IMR-90 (cell line): ENCODE results near the gene PRR12. TPM values are rescaled to one million over a fixed set of nuclear protein-coding genes. Genes with fewer than 3 reads are reported as not detected.

Source experiments
- ATAC-seq: fragments of 200-7000 bp; cut with Tn5 transposase; 2 replicates; pipeline ENCODE4 v1.9.1; 2020; ENCODE audit warnings: low read depth, mild to moderate bottlenecking, moderate library complexity
- BruUV-seq: library from RNA; stranded (reverse); fragments of 400-500 nt; replicated peaks from 2 replicates; lab custom pipeline; 2021; lab: Mats Ljungman, UMichigan
- CTCF ChIA-PET: fragments of 300-600 bp; formaldehyde crosslinking; extraction: SDS; loops from one replicate; lab custom pipeline; 2021; ENCODE audit warnings: antibody characterized with exemption; lab: Yijun Ruan, JAX
- POLR2A ChIA-PET: fragments of 300-600 bp; sonication (Branson Sonifier 250); formaldehyde crosslinking; loops from one replicate; lab custom pipeline; 2022; ENCODE audit warnings: antibody characterized with exemption; ENCODE audit not compliant: unreplicated experiment; lab: Charles Lee
- DNase-seq: peaks from one replicate; pipeline ENCODE4 v3.0.0; 2013
- H2AFZ ChIP-seq: replicated peaks from 2 replicates; pipeline ENCODE3; 2013; ENCODE audit warnings: low read length, mild to moderate bottlenecking; ENCODE audit not compliant: poor library complexity
- H2AK5ac ChIP-seq: 2 replicates; pipeline ENCODE4 v1.6.1; 2013; ENCODE audit warnings: low read depth, low read length, inconsistent platforms
- H2AK9ac ChIP-seq: replicated peaks from 2 replicates; pipeline ENCODE3; 2013; ENCODE audit warnings: mild to moderate bottlenecking, low read depth, low read length, moderate library complexity; ENCODE audit not compliant: poor library complexity
- H2BK120ac ChIP-seq: 2 replicates; pipeline ENCODE4 v1.6.1; 2013; ENCODE audit warnings: low read depth, low read length, inconsistent platforms
- H2BK15ac ChIP-seq: 3 replicates; pipeline ENCODE4 v1.6.1; 2013; ENCODE audit warnings: low read depth, low read length, inconsistent platforms
- H2BK20ac ChIP-seq: 2 replicates; pipeline ENCODE4 v1.6.1; 2013; ENCODE audit warnings: low read depth, mild to moderate bottlenecking, inconsistent platforms, low read length, moderate library complexity
- H2BK5ac ChIP-seq: 2 replicates; pipeline ENCODE4 v1.6.1; 2013; ENCODE audit warnings: mild to moderate bottlenecking, low read depth, low read length, inconsistent platforms; ENCODE audit not compliant: poor library complexity, severe bottlenecking
- H3K14ac ChIP-seq: replicated peaks from 2 replicates; pipeline ENCODE4 v1.6.1; 2013; ENCODE audit warnings: low read depth, low read length, inconsistent platforms
- H3K18ac ChIP-seq: 2 replicates; pipeline ENCODE4 v1.6.1; 2013; ENCODE audit warnings: low read depth, low read length, control low read depth
- H3K23ac ChIP-seq: 2 replicates; pipeline ENCODE4 v1.6.1; 2013; ENCODE audit warnings: low read depth, low read length, inconsistent platforms
- H3K27ac ChIP-seq: 2 replicates; pipeline ENCODE4 v1.5.1; 2013; ENCODE audit warnings: mild to moderate bottlenecking, control low read depth, low read length; ENCODE audit not compliant: insufficient read depth
- H3K27me3 ChIP-seq: 2 replicates; pipeline ENCODE4 v1.6.1; 2013; ENCODE audit warnings: low read length; ENCODE audit not compliant: control insufficient read depth, insufficient read depth
- H3K36me3 ChIP-seq: 2 replicates; pipeline ENCODE4 v1.6.1; 2013; ENCODE audit warnings: low read length, mixed read lengths; ENCODE audit not compliant: control insufficient read depth, insufficient read depth
- H3K4ac ChIP-seq: 2 replicates; pipeline ENCODE4 v1.6.1; 2013; ENCODE audit warnings: low read depth, low read length, inconsistent platforms
- H3K4me1 ChIP-seq: 2 replicates; pipeline ENCODE4 v1.6.1; 2013; ENCODE audit warnings: low read length, mixed read lengths; ENCODE audit not compliant: control insufficient read depth, insufficient read depth
- H3K4me2 ChIP-seq: 2 replicates; pipeline ENCODE4 v1.6.1; 2013; ENCODE audit warnings: low read depth, mild to moderate bottlenecking, control low read depth, low read length, moderate library complexity
- H3K4me3 ChIP-seq: 2 replicates; pipeline ENCODE4 v1.5.1; 2013; ENCODE audit warnings: low read depth, mild to moderate bottlenecking, control low read depth, low read length, moderate library complexity; ENCODE audit not compliant: insufficient read depth
- H3K56ac ChIP-seq: 2 replicates; pipeline ENCODE4 v1.6.1; 2013; ENCODE audit warnings: low read length, inconsistent platforms; ENCODE audit not compliant: insufficient read depth; ENCODE audit errors: extremely low read depth
- H3K79me1 ChIP-seq, 2 experiments: 2 replicates each; pipeline ENCODE4 v1.6.1; 2013; ENCODE audit warnings: low read length in 2 of 2, inconsistent platforms in 1 of 2, low read depth in 1 of 2
- H3K9ac ChIP-seq: 2 replicates; pipeline ENCODE4 v1.6.1; 2013; ENCODE audit warnings: low read depth, low read length, control low read depth
- H3K9me1 ChIP-seq: 2 replicates; pipeline ENCODE4 v1.6.1; 2013; ENCODE audit warnings: low read length, inconsistent platforms; ENCODE audit not compliant: insufficient read depth
- H3K9me3 ChIP-seq: 2 replicates; pipeline ENCODE4 v1.6.1; 2013; ENCODE audit warnings: low read length; ENCODE audit not compliant: control insufficient read depth, insufficient read depth
- H4K20me1 ChIP-seq: 2 replicates; pipeline ENCODE4 v1.6.1; 2013; ENCODE audit warnings: low read length, inconsistent platforms; ENCODE audit not compliant: insufficient read depth
- H4K5ac ChIP-seq: 2 replicates; pipeline ENCODE4 v1.6.1; 2013; ENCODE audit warnings: mild to moderate bottlenecking, low read depth, low read length, control low read depth
- H4K8ac ChIP-seq, 2 experiments: 2 replicates each; pipeline ENCODE4 v1.6.1; 2013; ENCODE audit warnings: low read depth in 2 of 2, low read length in 2 of 2, control low read depth in 1 of 2, inconsistent platforms in 1 of 2
- H4K91ac ChIP-seq: 2 replicates; pipeline ENCODE4 v1.6.1; 2013; ENCODE audit warnings: low read depth, low read length, inconsistent platforms; ENCODE audit not compliant: insufficient read depth
- CEBPB ChIP-seq: IDR thresholded peaks from 2 replicates; pipeline ENCODE4 v1.6.1; 2012; ENCODE audit warnings: low read depth, low read length, improper control_type of control experiment
- CHD1 ChIP-seq: IDR thresholded peaks from 2 replicates; pipeline ENCODE4 v1.6.1; 2012; ENCODE audit warnings: low read depth, low read length, improper control_type of control experiment
- FOS ChIP-seq: fragments of 150-350 bp; IDR thresholded peaks from 2 replicates; pipeline ENCODE4 v1.6.1; 2016; ENCODE audit warnings: low read depth, low read length
- MAFK ChIP-seq: IDR thresholded peaks from 2 replicates; pipeline ENCODE4 v1.6.1; 2012; ENCODE audit warnings: low read depth, low read length, improper control_type of control experiment
- MAZ ChIP-seq: IDR thresholded peaks from 2 replicates; pipeline ENCODE4 v1.6.1; 2012; ENCODE audit warnings: low read depth, mild to moderate bottlenecking, low read length, improper control_type of control experiment, moderate library complexity, borderline replicate concordance
- MXI1 ChIP-seq: IDR thresholded peaks from 2 replicates; pipeline ENCODE4 v1.6.1; 2012; ENCODE audit warnings: low read depth, mild to moderate bottlenecking, low read length, moderate library complexity, borderline replicate concordance
- NFE2L2 ChIP-seq: fragments of 150-350 bp; IDR thresholded peaks from 2 replicates; pipeline ENCODE4 v1.6.1; 2016; ENCODE audit warnings: low read depth, mild to moderate bottlenecking, low read length
- POLR2A ChIP-seq: IDR thresholded peaks from 2 replicates; pipeline ENCODE4 v1.6.1; 2012; ENCODE audit warnings: mild to moderate bottlenecking, low read depth, low read length
- RFX5 ChIP-seq: IDR thresholded peaks from 2 replicates; pipeline ENCODE4 v1.8.0; 2012; ENCODE audit warnings: low read depth, mild to moderate bottlenecking, low read length, moderate library complexity
- SMC3 ChIP-seq: fragments of 150-350 bp; IDR thresholded peaks from 2 replicates; pipeline ENCODE4 v1.6.1; 2016; ENCODE audit warnings: low read depth, mild to moderate bottlenecking, antibody characterized with exemption, low read length, moderate library complexity
- WGBS, 2 experiments: methylation state at CpG; one replicate each; pipeline versions ENCODE4 v1.1.5 to v1.1.7; 2013; ENCODE audit warnings: missing lambda C conversion rate in 2 of 2; ENCODE audit not compliant: insufficient read length in 1 of 2; ENCODE audit errors: extremely low coverage in 2 of 2; 5-methylcytosine and 5-hydroxymethylcytosine counted together
- dilution Hi-C: fragments of 300-500 bp; cut with HindIII; formaldehyde crosslinking; loops from one replicate; pipeline ENCODE4 v1.14.3; 2018; ENCODE audit warnings: low sequenced_read_pairs; ENCODE audit not compliant: unreplicated experiment
- in situ Hi-C: fragments of 300-500 bp; cut with MboI; formaldehyde crosslinking; loops from 3 replicates; pipeline ENCODE4 v1.14.3; 2019; ENCODE audit warnings: low sequenced_read_pairs, inconsistent platforms, mixed read lengths
- intact Hi-C: fragments of 100-400 bp; cut with micrococcal nuclease; formaldehyde crosslinking; loops from 2 replicates; pipeline ENCODE4 v1.10.0; 2022
- polyA plus RNA-seq, 3 experiments: library from polyadenylated mRNA; depleted of rRNA; stranded (reverse); fragments of >200 nt; gene quantifications; 2 replicates each; pipeline ENCODE4 v1.2.3, GENCODE V29; 2012; ENCODE audit warnings: low replicate concordance in 1 of 3
- total RNA-seq: library from RNA; depleted of rRNA; stranded (reverse); fragments of >200 nt; gene quantifications from 2 replicates; pipeline ENCODE4 v1.2.3, GENCODE V29; 2012
- TF ChIP-seq, protein P1 (sequence below): fragments of 150-350 bp; IDR thresholded peaks from 2 replicates; pipeline ENCODE4 v1.6.1; 2016; ENCODE audit warnings: low read depth, mild to moderate bottlenecking, low read length, moderate library complexity, borderline replicate concordance
- TF ChIP-seq, protein P2 (sequence below): fragments of 150-350 bp; IDR thresholded peaks from 2 replicates; pipeline ENCODE4 v1.6.1; 2017; ENCODE audit warnings: mild to moderate bottlenecking, antibody characterized with exemption, low read length, low read depth

PRR12 gene
- total and polyA plus RNA-seq, 2 of the 4 experiments (the other 2 are of a cell fraction): 0.36 to 4.1 TPM

DNA sequence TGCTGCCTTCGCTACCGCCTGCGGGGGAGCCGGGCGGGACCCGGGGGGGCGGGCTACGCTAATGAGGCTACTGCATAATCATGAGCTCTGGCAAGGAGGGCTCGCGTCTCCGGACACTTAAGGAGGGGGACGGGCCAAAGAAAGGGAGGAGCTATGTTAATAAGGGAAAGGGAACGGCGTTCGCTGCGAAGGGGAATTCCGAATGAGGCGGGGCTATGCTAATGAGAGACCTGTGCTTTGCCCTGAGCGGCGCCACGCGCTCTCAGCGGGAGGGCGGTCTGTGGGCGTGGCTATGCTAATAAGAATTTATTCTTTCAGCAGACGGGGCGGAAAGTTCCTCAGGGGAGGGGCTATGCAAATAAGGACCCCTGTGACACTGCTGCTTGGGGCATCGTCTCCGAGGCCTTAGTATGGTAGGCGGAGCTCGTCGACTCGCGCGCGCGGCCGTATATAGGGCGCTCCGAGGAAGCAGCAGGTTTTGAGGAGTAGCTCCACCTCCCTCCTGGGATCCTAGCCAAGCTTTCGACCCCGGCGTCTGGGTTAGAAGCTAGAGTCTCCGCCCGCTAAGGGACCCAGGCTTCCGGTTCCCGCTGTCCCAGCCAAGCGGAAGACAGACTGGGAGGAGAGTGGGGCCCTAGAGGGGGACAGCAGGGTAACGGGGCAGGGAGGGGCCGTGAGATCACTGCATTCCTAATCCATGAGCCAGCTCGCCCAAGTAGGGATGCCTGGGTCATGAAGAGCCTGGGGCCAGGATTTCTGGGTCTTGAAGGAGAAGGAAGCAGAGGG lies 49.3 kb downstream of the PRR12 start, which contains the start of gene RRAS:
Gene RRAS, minus strand, starts transcription at position 31 of the 786 bp plus-strand sequence. CDS start 45 bp downstream, outside the sequence.
- intact Hi-C loops (loop anchor here (2.0 kb wide), 2 partner anchors 36 to 50 kb away; partner anchors contain the start of genes PRMT1 and PRR12), in situ Hi-C loops (no loop called here), dilution Hi-C loops (no loop called here)
- H2BK5ac ChIP-seq: peak within 1 kb of the TSS; percentile 97
- H2AFZ ChIP-seq: peak within 1 kb of the TSS; percentile 73
- H3K9me1 ChIP-seq: peaks cover 8% of the 10 kb centered on the region; the same call in 1 of the 2 replicates
- peak within 1 kb of the TSS; percentile 98 for H4K5ac ChIP-seq
- peak within 1 kb of the TSS; percentile 100 for H2AK9ac ChIP-seq
- peaks cover 10% of the 10 kb centered on the region for H3K36me3 ChIP-seq
- H2BK20ac ChIP-seq: peak within 1 kb of the TSS; percentile 85
- peak within 1 kb of the TSS; percentile 65 for H3K4me3 ChIP-seq
- peak within 1 kb of the TSS; percentile 99 for H3K4ac ChIP-seq
- peak within 1 kb of the TSS; percentile 91 for H3K4me2 ChIP-seq
- peak within 1 kb of the TSS; percentile 96 for H3K23ac ChIP-seq
- H4K8ac ChIP-seq: peak within 1 kb of the TSS; percentile 97 to 98
- H3K9ac ChIP-seq: peak within 1 kb of the TSS; percentile 97
- ATAC-seq (peak; percentile 69), DNase-seq (peak; percentile 100)
- peak within 1 kb of the TSS; percentile 98 for H4K91ac ChIP-seq
- H3K79me1 ChIP-seq: peaks cover 30 to 68% of the 10 kb centered on the region in 2 experiments; a peak in 3 of 4 replicates
- peak within 1 kb of the TSS; percentile 99 for H3K14ac ChIP-seq
- ChIA-PET POLR2A (interaction anchor here (0.6 to 1.1 kb wide), 6 partner anchors 15 to 210 kb away, joined by 3 to 9 read pairs (median 5); no protein-coding TSS in a partner anchor), CTCF (interaction anchor here (0.5 to 2.5 kb wide), 6 partner anchors 9 to 173 kb away, joined by 3 to 7 read pairs (median 4); partner anchors contain the start of gene FUZ)
- H2BK120ac ChIP-seq: peak within 1 kb of the TSS; percentile 94
- H3K9me3 ChIP-seq: no peaks in the 10 kb centered on the region
- no peaks in the 10 kb centered on the region for H3K27me3 ChIP-seq
- 0% methylated on average over 19 of the region's 51 CpGs; no CpG with 5 or more reads in 1 of the 2 experiments for WGBS, 2 experiments
- peak within 1 kb of the TSS; percentile 78; the same call in 2 of the 3 replicates for H2BK15ac ChIP-seq
- peak within 1 kb of the TSS; percentile 99 for H3K56ac ChIP-seq
- peak within 1 kb of the TSS; percentile 100 for H2AK5ac ChIP-seq
- H3K27ac ChIP-seq: peak within 1 kb of the TSS; percentile 99
- H4K20me1 ChIP-seq: peaks cover 19% of the 10 kb centered on the region
- no TSS peak for BruUV-seq
- H3K4me1 ChIP-seq: peaks cover 7% of the 10 kb centered on the region
- peak within 1 kb of the TSS; percentile 97 for H3K18ac ChIP-seq
- TF ChIP-seq, protein P1, sequence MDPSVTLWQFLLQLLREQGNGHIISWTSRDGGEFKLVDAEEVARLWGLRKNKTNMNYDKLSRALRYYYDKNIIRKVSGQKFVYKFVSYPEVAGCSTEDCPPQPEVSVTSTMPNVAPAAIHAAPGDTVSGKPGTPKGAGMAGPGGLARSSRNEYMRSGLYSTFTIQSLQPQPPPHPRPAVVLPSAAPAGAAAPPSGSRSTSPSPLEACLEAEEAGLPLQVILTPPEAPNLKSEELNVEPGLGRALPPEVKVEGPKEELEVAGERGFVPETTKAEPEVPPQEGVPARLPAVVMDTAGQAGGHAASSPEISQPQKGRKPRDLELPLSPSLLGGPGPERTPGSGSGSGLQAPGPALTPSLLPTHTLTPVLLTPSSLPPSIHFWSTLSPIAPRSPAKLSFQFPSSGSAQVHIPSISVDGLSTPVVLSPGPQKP: 0 out of 2 replicates have a peak, but pooled peaks have one; percentile 38
- TF ChIP-seq, protein P2, sequence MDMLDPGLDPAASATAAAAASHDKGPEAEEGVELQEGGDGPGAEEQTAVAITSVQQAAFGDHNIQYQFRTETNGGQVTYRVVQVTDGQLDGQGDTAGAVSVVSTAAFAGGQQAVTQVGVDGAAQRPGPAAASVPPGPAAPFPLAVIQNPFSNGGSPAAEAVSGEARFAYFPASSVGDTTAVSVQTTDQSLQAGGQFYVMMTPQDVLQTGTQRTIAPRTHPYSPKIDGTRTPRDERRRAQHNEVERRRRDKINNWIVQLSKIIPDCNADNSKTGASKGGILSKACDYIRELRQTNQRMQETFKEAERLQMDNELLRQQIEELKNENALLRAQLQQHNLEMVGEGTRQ: peak; percentile 37; the same call in 1 of the 2 replicates
- 0 out of 2 replicates have a peak, but pooled peaks have one; percentile 5 for TF ChIP-seq NFE2L2
- peak; percentile 95 for TF ChIP-seq MAZ
- no peak; the same call in 1 of the 2 replicates for TF ChIP-seq MXI1
- 0 out of 2 replicates have a peak, but pooled peaks have one; percentile 8 for TF ChIP-seq MAFK
- no peak for TF ChIP-seq CHD1
- TF ChIP-seq POLR2A: no peak; the same call in none of the 2 replicates
- TF ChIP-seq SMC3: no peak
- no peak for TF ChIP-seq CEBPB
- TF ChIP-seq RFX5: peak; percentile 5; the same call in 1 of the 2 replicates
- TF ChIP-seq FOS: peak; percentile 89
